ENCODE measurements around the gene SEMA6A. TPM values are rescaled to one million over a fixed set of nuclear protein-coding genes. Genes with fewer than 3 reads are reported as not detected.

SEMA6A gene
- total RNA-seq, 1 donor from 2014 or later, result 84.2 TPM

DNA sequence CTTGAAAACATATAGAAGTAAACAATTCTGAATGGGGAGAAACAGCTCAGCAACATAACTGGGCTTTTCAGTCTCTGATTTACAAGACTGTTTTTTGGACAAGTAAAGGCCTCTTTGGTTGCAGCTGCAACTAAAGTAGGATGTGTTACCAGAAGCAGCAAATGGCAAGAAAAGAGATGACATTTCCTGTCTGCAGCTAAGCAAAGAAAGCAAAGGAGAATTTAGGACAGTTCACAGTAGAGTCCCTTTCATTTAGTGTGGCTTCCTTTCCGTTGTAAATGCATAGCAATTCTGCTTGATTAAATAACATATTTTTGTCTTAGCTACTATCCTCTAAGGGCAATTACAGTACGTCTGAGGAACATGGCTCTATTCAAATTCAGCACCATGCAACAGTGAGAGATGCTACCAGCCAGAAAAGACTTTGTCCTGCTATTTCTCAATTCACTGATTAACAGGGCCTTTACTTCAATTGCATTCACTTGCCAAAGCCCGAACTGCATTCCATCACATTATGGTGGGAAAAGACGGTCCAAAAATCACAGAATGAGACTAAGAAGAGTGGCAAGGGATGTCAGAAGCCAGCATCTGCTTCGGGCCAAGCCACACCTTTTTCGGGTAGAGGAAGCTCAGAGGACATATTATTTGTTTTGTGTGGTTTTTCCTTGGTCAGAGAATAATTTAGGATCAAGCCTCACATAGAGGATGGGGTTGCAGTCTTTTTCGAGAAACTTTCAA is 107.7 kb downstream of the SEMA6A start:
- H3K27ac Mint-ChIP-seq, result no peak overlapping the region
- no peak overlapping the region for H3K4me3 Mint-ChIP-seq
- no peak for DNase-seq (ENCODE audit: extremely low spot score, unreplicated experiment)
- H3K4me1 Mint-ChIP-seq (ENCODE audit: unreplicated experiment), result peaks cover 19% of the 10 kb centered on the region
- no peak for TF ChIP-seq CTCF (conservative IDR thresholded peaks at IDR 0.05)
- H3K36me3 Mint-ChIP-seq, result peaks cover 71% of the 10 kb centered on the region
- H3K9me3 Mint-ChIP-seq, result no peaks in the 10 kb centered on the region
- no peaks in the 10 kb centered on the region for H3K27me3 Mint-ChIP-seq

DNA sequence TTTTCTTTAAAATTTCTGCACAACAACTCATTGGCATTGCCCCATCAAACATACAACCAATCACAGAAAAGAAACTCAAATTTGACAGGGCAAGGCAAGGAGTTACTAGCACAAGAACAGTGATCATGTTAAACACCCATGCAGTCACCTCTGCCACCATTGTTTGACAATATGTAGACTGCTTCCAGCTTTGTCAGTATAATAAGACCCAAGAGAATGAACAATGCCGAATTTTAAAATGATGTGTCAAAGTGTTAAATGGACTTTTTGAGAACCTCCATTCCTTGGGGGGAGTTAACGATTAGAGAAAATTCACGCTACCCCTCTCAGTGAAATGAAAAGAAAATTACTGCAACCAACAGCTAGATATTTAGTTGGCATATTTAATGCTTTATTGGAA is 109.2 kb downstream of the SEMA6A start:
- TF ChIP-seq CTCF (conservative IDR thresholded peaks at IDR 0.05), result no peak
- peaks cover 21% of the 10 kb centered on the region for H3K4me1 Mint-ChIP-seq (ENCODE audit: unreplicated experiment)
- no peak overlapping the region for H3K27ac Mint-ChIP-seq
- H3K27me3 Mint-ChIP-seq, result no peaks in the 10 kb centered on the region
- H3K4me3 Mint-ChIP-seq, result no peak overlapping the region
- no peak for DNase-seq (ENCODE audit: extremely low spot score, unreplicated experiment)
- H3K36me3 Mint-ChIP-seq, result peaks cover 61% of the 10 kb centered on the region
- H3K9me3 Mint-ChIP-seq, result no peaks in the 10 kb centered on the region

DNA sequence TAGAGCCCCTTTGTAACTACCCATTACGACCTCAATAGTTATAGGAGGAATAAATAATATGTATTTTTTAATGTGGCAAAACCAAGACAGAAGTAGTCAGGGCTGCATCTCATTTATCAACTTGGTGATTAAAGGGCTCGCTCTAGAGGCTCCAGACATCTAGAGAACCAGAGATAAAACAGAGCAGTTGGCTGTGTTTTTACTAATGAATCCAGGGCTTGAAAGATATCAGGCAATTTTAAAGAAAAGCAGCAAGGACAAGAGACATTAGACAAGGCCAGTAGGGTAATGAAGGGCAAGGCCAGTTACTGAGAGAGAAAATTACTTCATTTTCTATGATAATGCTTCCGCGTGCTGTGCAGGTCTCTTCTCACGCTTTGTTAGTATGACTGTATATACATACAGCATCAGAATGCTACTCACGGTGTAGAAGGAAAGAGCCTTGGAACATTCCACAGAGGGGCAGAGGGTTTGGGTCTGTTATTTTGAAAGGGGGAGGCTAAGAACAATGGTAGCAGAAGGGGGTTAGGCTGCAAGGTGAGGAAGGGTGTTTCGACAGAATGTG is 110.4 kb downstream of the SEMA6A start:
- peaks cover 24% of the 10 kb centered on the region for H3K4me1 Mint-ChIP-seq (ENCODE audit: unreplicated experiment)

GRCh38 chr5:116462500-116462899 is 112.1 kb downstream of the SEMA6A start:
- Mint-ChIP-seq H3K4me3 (no peak overlapping the region), H3K27me3 (no peaks in the 10 kb centered on the region), H3K27ac (no peak overlapping the region), H3K36me3 (peaks cover 45% of the 10 kb centered on the region), H3K4me1 (ENCODE audit: unreplicated experiment) (peaks cover 28% of the 10 kb centered on the region), H3K9me3 (no peaks in the 10 kb centered on the region)
- DNase-seq (ENCODE audit: extremely low spot score, unreplicated experiment), result no peak
- TF ChIP-seq CTCF (conservative IDR thresholded peaks at IDR 0.05), result no peak

More for the DNA sequence above, 110.4 kb downstream of the SEMA6A start:
- Mint-ChIP-seq H3K27me3 (no peaks in the 10 kb centered on the region), H3K36me3 (peaks cover 57% of the 10 kb centered on the region), H3K9me3 (no peaks in the 10 kb centered on the region), H3K27ac (no peak overlapping the region), H3K4me3 (no peak overlapping the region)
- DNase-seq (ENCODE audit: extremely low spot score, unreplicated experiment), result no peak
- TF ChIP-seq CTCF (conservative IDR thresholded peaks at IDR 0.05), result no peak

DNA sequence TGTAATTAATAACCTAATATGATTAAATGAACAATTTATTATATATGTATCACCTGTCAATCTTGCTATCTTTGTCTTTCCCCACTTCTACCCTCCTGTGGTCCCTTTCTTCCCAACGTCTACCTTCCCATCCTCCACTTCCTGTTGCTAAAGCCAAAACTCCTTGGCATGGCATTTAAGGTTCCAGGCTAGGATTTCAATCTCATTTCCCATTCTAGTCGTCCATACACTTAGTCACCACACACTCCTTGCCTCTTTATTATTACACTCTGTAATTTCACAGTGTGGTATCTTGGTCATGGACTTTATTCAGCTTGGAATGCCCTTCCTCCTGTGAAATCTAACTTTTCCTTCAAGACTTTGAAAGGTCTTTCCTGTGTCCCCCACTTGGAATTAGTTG is 115.3 kb downstream of the SEMA6A start:
- no peaks in the 10 kb centered on the region for H3K27me3 Mint-ChIP-seq
- DNase-seq (ENCODE audit: extremely low spot score, unreplicated experiment), result no peak
- H3K9me3 Mint-ChIP-seq, result no peaks in the 10 kb centered on the region
- no peak overlapping the region for H3K27ac Mint-ChIP-seq
- no peak for TF ChIP-seq CTCF (conservative IDR thresholded peaks at IDR 0.05)
- H3K4me3 Mint-ChIP-seq, result no peak overlapping the region
- peaks cover 29% of the 10 kb centered on the region for H3K36me3 Mint-ChIP-seq
- peaks cover 35% of the 10 kb centered on the region for H3K4me1 Mint-ChIP-seq (ENCODE audit: unreplicated experiment)

Measured in type B pancreatic cell (in vitro differentiated cells).